HG02588 (cell line): Measurements from ENCODE around the gene MAGI2.
"Not testable (repeated sequence)": the region's sequence is repeated elsewhere in the genome, so short reads cannot be mapped to it uniquely, and the experiment has no call there.

Experiments used
- ATAC-seq: cut with Tn5 transposase; IDR thresholded peaks from one replicate; pipeline ENCODE4 v1.9.1; 2021; ENCODE audit warnings: mild to moderate bottlenecking, moderate library complexity; ENCODE audit not compliant: unreplicated experiment

Gene MAGI2

GRCh38 chr7:78967561-78967960 lies 485.9 kb downstream of the MAGI2 start:
- not testable (repeated sequence) for ATAC-seq

GRCh38 chr7:78967046-78967445 lies 486.4 kb downstream of the MAGI2 start:
- no peak for ATAC-seq

GRCh38 chr7:78959477-78959876 lies 494.0 kb downstream of the MAGI2 start:
- no peak for ATAC-seq

GRCh38 chr7:78955329-78955728 lies 498.1 kb downstream of the MAGI2 start:
- ATAC-seq, result no peak

- no peak for ATAC-seq
Measured at GRCh38 chr7:78953726-78954363, 499.6 kb downstream of the MAGI2 start.

- no peak for ATAC-seq
Measured at GRCh38 chr7:78953090-78953489, 500.4 kb downstream of the MAGI2 start.

GRCh38 chr7:78939669-78940068 lies 513.8 kb downstream of the MAGI2 start:
- no peak for ATAC-seq

- no peak for ATAC-seq
Measured at GRCh38 chr7:78924581-78924980, 528.9 kb downstream of the MAGI2 start.

- ATAC-seq, result no peak
Measured at GRCh38 chr7:78912781-78913180, 540.7 kb downstream of the MAGI2 start.

GRCh38 chr7:78906735-78907134 lies 546.7 kb downstream of the MAGI2 start:
- ATAC-seq, result no peak

- no peak for ATAC-seq
Measured at GRCh38 chr7:78905436-78905835, 548.0 kb downstream of the MAGI2 start.

GRCh38 chr7:78904983-78905382 lies 548.5 kb downstream of the MAGI2 start:
- ATAC-seq, result no peak

GRCh38 chr7:78901566-78901965 lies 551.9 kb downstream of the MAGI2 start:
- no peak for ATAC-seq

GRCh38 chr7:78900806-78901205 lies 552.7 kb downstream of the MAGI2 start:
- no peak for ATAC-seq

GRCh38 chr7:78895393-78895792 lies 558.1 kb downstream of the MAGI2 start:
- ATAC-seq, result no peak

GRCh38 chr7:78879206-78879605 lies 574.3 kb downstream of the MAGI2 start:
- no peak for ATAC-seq

- no peak for ATAC-seq
Measured at GRCh38 chr7:78873117-78873516, 580.4 kb downstream of the MAGI2 start.

GRCh38 chr7:78864339-78864738 lies 589.1 kb downstream of the MAGI2 start:
- no peak for ATAC-seq

- no peak for ATAC-seq
Measured at GRCh38 chr7:78863281-78863680, 590.2 kb downstream of the MAGI2 start.

GRCh38 chr7:78862411-78862900 lies 591.0 kb downstream of the MAGI2 start:
- no peak for ATAC-seq

GRCh38 chr7:78852951-78853350 lies 600.5 kb downstream of the MAGI2 start:
- ATAC-seq, result no peak

- ATAC-seq, result no peak
Measured at GRCh38 chr7:78850093-78850740, 603.2 kb downstream of the MAGI2 start.

- ATAC-seq, result no peak
Measured at GRCh38 chr7:78845155-78845554, 608.3 kb downstream of the MAGI2 start.
